ENCODE measurements around the gene SLC38A8. TPM values are rescaled to one million over a fixed set of nuclear protein-coding genes. Genes with fewer than 3 reads are reported as not detected.

Gene SLC38A8
- total RNA-seq, 6 donors from 2014 or later = not detected

- no peak for DNase-seq
- H3K9me3 ChIP-seq = peaks cover 0 to 8% (median 0%) of the 10 kb centered on the region in 4 donors
- H3K27ac ChIP-seq = no peak overlapping the region
- H3K4me3 ChIP-seq = no peak overlapping the region
- no peaks in the 10 kb centered on the region for H3K27me3 ChIP-seq
- H3K36me3 ChIP-seq = no peaks in the 10 kb centered on the region
- no peak for ATAC-seq (ENCODE audit: low FRiP score in 2 of 2)
- H3K4me1 ChIP-seq = no peaks in the 10 kb centered on the region
- no peak for TF ChIP-seq POLR2AphosphoS5 (IDR thresholded peaks at IDR 0.05)
- TF ChIP-seq POLR2A (IDR thresholded peaks at IDR 0.05) = no peak
- TF ChIP-seq EP300 (IDR thresholded peaks at IDR 0.05) = no peak
- no peak for TF ChIP-seq CTCF (IDR thresholded peaks at IDR 0.05)
- WGBS, 2 donors = 71 to 76% methylated on average over 4 of the region's 4 CpGs
These were observed 59.1 kb downstream of the SLC38A8 start for GRCh38 chr16:83983491-83983890.

GRCh38 chr16:83981799-83982198 lies 60.8 kb downstream of the SLC38A8 start:
- Histone ChIP-seq H3K4me1 (no peaks in the 10 kb centered on the region), H3K27ac (no peak overlapping the region), H3K36me3 (no peaks in the 10 kb centered on the region), H3K27me3 (no peaks in the 10 kb centered on the region), H3K4me3 (no peak overlapping the region), H3K9me3 (peaks cover 0 to 14% (median 0%) of the 10 kb centered on the region in 4 donors)
- DNase-seq (no peak), ATAC-seq (ENCODE audit: low FRiP score in 2 of 2) (no peak)
- 94 to 99% methylated on average over 4 to 8 of the region's 8 CpGs for WGBS, 2 donors
- no peak for TF ChIP-seq POLR2AphosphoS5 (IDR thresholded peaks at IDR 0.05)
- no peak for TF ChIP-seq EP300 (IDR thresholded peaks at IDR 0.05)
- no peak for TF ChIP-seq POLR2A (IDR thresholded peaks at IDR 0.05)
- TF ChIP-seq CTCF (IDR thresholded peaks at IDR 0.05) = no peak

- no peaks in the 10 kb centered on the region for H3K27me3 ChIP-seq
- H3K4me3 ChIP-seq = no peak overlapping the region
- no peak for DNase-seq
- no peaks in the 10 kb centered on the region for H3K36me3 ChIP-seq
- WGBS, 2 donors = 92 to 100% methylated on average over 2 of the region's 2 CpGs
- H3K4me1 ChIP-seq = no peaks in the 10 kb centered on the region
- H3K9me3 ChIP-seq = peaks cover 0 to 14% (median 0%) of the 10 kb centered on the region in 4 donors
- no peak for ATAC-seq (ENCODE audit: low FRiP score in 2 of 2)
- no peak overlapping the region for H3K27ac ChIP-seq
- TF ChIP-seq EP300 (IDR thresholded peaks at IDR 0.05) = no peak
- no peak for TF ChIP-seq POLR2AphosphoS5 (IDR thresholded peaks at IDR 0.05)
- TF ChIP-seq POLR2A (IDR thresholded peaks at IDR 0.05) = no peak
- TF ChIP-seq CTCF (IDR thresholded peaks at IDR 0.05) = no peak
These were observed 61.8 kb downstream of the SLC38A8 start for GRCh38 chr16:83980794-83981193.

GRCh38 chr16:83979441-83979840 lies 63.2 kb downstream of the SLC38A8 start:
- DNase-seq (no peak), ATAC-seq (ENCODE audit: low FRiP score in 2 of 2) (no peak)
- Histone ChIP-seq H3K4me3 (no peak overlapping the region), H3K36me3 (no peaks in the 10 kb centered on the region), H3K9me3 (peaks cover 0 to 14% (median 0%) of the 10 kb centered on the region in 4 donors), H3K27me3 (no peaks in the 10 kb centered on the region), H3K4me1 (no peaks in the 10 kb centered on the region), H3K27ac (no peak overlapping the region)
- 91 to 94% methylated on average over 7 of the region's 7 CpGs for WGBS, 2 donors
- TF ChIP-seq CTCF (IDR thresholded peaks at IDR 0.05) (no peak), EP300 (IDR thresholded peaks at IDR 0.05) (no peak), POLR2A (IDR thresholded peaks at IDR 0.05) (no peak), POLR2AphosphoS5 (IDR thresholded peaks at IDR 0.05) (no peak)

GRCh38 chr16:83978401-83978904 lies 64.1 kb downstream of the SLC38A8 start:
- no peaks in the 10 kb centered on the region for H3K4me1 ChIP-seq
- H3K4me3 ChIP-seq = no peak overlapping the region
- H3K36me3 ChIP-seq = no peaks in the 10 kb centered on the region
- H3K27ac ChIP-seq = no peak overlapping the region
- ATAC-seq (ENCODE audit: low FRiP score in 2 of 2) (no peak), DNase-seq (no peak)
- no peaks in the 10 kb centered on the region for H3K27me3 ChIP-seq
- H3K9me3 ChIP-seq = peaks cover 0 to 14% (median 0%) of the 10 kb centered on the region in 4 donors
- no peak for TF ChIP-seq POLR2AphosphoS5 (IDR thresholded peaks at IDR 0.05)
- TF ChIP-seq POLR2A (IDR thresholded peaks at IDR 0.05) = no peak
- TF ChIP-seq CTCF (IDR thresholded peaks at IDR 0.05) = no peak
- TF ChIP-seq EP300 (IDR thresholded peaks at IDR 0.05) = no peak
- WGBS, 2 donors = 80 to 81% methylated on average over 5 of the region's 5 CpGs
